Measurements from ENCODE around the gene CELSR3.

The CELSR3 gene

DNA sequence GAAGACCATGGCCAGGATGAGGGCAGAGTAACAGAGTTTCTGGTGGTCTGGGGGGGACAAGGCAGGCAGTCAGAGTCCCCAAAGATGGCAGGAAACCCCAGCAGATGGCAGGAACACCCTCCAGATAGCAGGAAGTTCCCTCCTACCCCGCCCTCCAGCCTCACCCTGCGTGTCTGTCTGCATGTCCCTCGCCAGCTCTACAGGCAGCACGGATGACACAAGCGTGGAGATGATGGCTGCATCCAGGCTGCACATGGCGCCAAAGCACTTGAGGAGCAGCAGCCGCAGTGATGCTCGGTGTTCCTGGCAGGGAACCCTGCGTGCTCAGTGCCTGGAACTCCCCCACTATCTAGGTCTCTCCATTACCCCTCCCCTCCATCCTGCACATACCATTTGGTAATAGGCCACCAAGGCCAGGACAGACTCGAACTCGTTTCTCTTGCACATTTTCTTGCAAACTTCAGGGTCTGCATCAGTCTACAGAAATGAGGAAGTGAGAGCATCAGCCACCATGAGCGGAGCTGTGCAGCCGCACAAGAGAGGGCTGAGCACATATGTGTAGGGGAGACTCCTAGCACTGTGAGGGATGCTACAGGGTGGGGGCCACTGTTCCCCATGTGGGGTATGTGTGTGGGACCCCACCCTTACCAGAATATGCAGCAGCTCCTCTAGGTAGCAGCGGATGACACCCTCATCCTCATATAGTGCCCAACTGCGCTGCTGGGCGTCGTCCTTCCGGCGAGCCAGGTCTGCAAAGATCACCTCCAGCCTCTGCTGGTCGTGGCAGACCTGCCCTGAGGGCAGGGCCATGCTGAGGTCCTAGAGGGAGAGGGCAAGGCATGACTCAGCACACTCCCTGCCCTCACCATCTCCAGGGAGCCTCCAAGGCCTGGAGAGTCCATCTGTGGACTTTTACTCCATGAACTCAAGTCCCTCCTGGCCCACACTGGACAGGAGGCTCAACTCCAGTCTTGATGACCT is 17.0 kb upstream of the CELSR3 start:
- ChIA-PET CTCF (no interaction called here), POLR2A (ENCODE audit: low non-redundant PET) (no interaction called here)
- peak overlapping the region; percentile 13 for H3K27ac ChIP-seq
- DNase-seq (ENCODE audit: low spot score): no peak
- TF ChIP-seq, protein P1, sequence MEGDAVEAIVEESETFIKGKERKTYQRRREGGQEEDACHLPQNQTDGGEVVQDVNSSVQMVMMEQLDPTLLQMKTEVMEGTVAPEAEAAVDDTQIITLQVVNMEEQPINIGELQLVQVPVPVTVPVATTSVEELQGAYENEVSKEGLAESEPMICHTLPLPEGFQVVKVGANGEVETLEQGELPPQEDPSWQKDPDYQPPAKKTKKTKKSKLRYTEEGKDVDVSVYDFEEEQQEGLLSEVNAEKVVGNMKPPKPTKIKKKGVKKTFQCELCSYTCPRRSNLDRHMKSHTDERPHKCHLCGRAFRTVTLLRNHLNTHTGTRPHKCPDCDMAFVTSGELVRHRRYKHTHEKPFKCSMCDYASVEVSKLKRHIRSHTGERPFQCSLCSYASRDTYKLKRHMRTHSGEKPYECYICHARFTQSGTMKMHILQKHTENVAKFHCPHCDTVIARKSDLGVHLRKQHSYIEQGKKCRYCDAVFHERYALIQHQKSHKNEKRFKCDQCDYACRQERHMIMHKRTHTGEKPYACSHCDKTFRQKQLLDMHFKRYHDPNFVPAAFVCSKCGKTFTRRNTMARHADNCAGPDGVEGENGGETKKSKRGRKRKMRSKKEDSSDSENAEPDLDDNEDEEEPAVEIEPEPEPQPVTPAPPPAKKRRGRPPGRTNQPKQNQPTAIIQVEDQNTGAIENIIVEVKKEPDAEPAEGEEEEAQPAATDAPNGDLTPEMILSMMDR (conservative IDR thresholded peaks at IDR 0.05; ENCODE audit: low read depth): no peak

DNA sequence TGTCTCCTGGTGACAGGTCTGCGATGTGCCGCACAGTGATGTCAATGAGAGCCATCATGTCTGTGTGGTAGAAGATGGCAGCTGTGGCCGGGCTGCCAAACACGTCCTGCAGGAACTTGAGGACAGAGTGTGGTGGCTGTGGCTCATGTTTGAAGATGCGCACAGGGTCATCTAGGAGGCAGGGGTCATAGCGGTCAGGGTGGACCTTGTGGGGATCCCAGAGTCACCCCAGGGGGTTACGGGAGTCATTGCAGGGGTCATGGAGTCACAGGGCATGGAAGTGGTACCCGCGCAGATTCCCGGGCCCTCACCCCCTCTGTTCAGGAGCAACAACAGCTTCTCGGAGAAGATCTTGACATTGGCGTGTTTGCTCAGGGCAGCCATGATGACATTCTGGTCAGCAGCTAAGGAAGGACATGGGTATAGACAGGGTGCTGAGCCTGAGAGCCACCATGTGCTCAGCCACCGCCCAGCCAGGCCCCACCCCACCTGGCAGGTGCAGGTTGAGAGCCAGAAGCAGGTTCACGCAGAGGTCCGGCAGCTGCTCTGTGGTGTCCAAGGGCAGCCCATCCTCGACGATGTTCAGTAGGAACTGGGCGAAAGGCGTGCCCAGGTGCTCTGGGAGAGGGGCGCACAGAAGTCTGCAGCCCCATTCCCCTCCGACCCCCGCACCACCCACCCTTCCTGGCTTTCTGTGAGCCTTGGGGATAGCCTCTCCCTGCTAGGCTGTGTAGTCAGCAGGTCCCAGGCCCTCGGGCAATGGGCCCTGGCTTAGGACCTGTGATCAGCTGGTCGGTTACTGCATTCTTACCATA is 16.1 kb upstream of the CELSR3 start:
- POLR2A ChIA-PET (ENCODE audit: low non-redundant PET): no interaction called here
- peak overlapping the region; percentile 13; the same call in 1 of the 2 replicates for H3K27ac ChIP-seq
- CTCF ChIA-PET: no interaction called here
- TF ChIP-seq, protein P1 (conservative IDR thresholded peaks at IDR 0.05; ENCODE audit: low read depth): no peak
- no peak for DNase-seq (ENCODE audit: low spot score)

DNA sequence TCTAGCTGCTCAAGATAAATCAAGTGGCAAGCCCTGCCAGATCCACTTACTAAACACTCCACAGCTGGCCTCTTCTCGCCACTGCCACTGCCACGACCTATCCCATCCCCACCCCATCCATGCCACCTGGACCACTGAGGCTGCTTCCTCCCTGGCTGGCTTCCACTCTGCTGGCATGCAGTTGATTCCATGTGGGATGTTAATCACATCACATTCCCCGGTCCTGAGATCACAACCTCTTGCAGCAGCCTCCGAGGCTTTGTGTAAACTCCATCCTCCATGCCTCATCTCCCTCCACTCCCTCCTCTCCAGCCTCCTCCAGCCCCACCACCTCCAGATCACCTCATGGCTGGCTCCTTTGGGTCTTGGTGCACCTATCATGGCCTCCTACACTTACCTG is 15.4 kb upstream of the CELSR3 start:
- TF ChIP-seq, protein P1 (conservative IDR thresholded peaks at IDR 0.05; ENCODE audit: low read depth): no peak
- ChIA-PET CTCF (no interaction called here), POLR2A (ENCODE audit: low non-redundant PET) (no interaction called here)
- peak overlapping the region; percentile 13 for H3K27ac ChIP-seq
- DNase-seq (ENCODE audit: low spot score): no peak

DNA sequence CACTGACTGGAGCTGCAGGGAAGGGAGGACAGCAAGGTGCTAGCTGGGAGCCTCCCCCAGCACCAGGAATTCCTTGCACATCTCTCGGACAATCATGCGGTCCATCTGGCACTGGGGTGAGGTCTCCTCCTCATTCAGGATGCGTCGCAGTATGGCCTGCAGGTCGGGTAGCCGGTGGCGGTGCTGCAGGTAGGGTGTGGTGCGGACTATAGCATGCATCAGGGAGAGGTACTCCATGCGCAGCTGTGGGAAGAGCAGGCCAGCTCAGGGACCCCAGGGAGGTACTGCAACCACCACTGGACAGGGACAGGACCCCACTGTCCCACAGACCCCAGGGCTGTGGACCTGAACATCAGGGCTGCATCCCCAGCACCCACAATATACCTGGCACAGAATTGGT is 11.8 kb upstream of the CELSR3 start:
- POLR2A ChIA-PET (ENCODE audit: low non-redundant PET): no interaction called here
- DNase-seq (ENCODE audit: low spot score): no peak
- CTCF ChIA-PET: interaction anchor here (0.5 kb wide), 1 partner anchor 372 kb away, joined by 3 read pairs; no protein-coding TSS in a partner anchor

DNA sequence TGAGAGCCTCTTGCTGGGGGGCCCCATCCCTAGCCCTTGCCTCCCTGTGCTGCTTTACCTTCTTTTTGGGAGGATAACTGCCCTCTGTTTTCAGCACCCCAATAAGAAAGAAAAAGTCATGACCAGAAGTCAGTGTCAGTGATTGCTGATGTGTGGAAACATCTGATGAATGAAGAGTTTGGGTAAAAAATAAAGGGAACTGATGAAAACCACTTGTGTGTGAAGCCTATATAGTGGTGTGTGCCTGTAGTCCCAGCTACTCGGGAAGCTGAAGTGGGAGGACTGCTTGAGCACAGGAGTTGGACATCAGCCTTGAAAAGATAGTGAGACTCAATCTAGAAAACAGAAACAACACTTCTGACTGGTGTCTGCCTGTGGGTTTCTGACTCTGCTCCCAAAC is 9.8 kb upstream of the CELSR3 start:
- ChIA-PET CTCF (no interaction called here), POLR2A (ENCODE audit: low non-redundant PET) (no interaction called here)
- TF ChIP-seq, protein P1 (conservative IDR thresholded peaks at IDR 0.05; ENCODE audit: low read depth): no peak
- H3K27ac ChIP-seq: no peak overlapping the region
- DNase-seq (ENCODE audit: low spot score): no peak

More for the DNA sequence above, 11.8 kb upstream of the CELSR3 start:
- peak overlapping the region; percentile 12 for H3K27ac ChIP-seq
- TF ChIP-seq, protein P1 (conservative IDR thresholded peaks at IDR 0.05; ENCODE audit: low read depth): no peak

DNA sequence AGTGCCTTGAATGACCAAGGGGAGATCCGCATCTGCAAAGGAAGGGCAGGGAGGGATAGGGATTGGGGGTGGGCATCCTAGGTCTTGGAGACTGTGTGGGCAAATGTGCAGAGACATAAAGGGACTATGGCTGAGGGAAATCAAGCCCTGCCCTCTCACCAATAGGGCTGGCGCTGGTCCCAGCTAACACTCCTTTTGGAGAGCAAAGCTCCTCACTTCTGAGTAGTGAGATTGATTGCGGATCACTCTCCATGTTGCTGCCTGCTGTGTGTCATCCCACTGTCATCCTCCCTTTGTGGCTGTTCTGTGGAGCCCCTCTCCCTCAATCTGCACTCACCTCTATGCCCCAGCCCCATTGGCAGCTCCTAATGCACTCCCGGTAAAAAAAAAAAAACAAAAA is 2.2 kb upstream of the CELSR3 start:
- CTCF ChIA-PET: interaction anchor here (0.8 kb wide), 2 partner anchors 9 to 11 kb away, joined by 3 to 4 read pairs; no protein-coding TSS in a partner anchor
- no peak for DNase-seq (ENCODE audit: low spot score)
- POLR2A ChIA-PET (ENCODE audit: low non-redundant PET): no interaction called here
- TF ChIP-seq, protein P1 (conservative IDR thresholded peaks at IDR 0.05; ENCODE audit: low read depth): no peak
- H3K27ac ChIP-seq: peak overlapping the region; percentile 95

Measured in RWPE1 (cell line).